Measurements from ENCODE around the gene TP53. TPM values are rescaled to one million over a fixed set of nuclear protein-coding genes. Genes with fewer than 3 reads are reported as not detected.
"Not testable (repeated sequence)": the region's sequence is repeated elsewhere in the genome, so short reads cannot be mapped to it uniquely, and the experiment has no call there.

Gene TP53
- total RNA-seq, 2 donors from 2014 or later: 52.3 to 65.0 TPM

DNA sequence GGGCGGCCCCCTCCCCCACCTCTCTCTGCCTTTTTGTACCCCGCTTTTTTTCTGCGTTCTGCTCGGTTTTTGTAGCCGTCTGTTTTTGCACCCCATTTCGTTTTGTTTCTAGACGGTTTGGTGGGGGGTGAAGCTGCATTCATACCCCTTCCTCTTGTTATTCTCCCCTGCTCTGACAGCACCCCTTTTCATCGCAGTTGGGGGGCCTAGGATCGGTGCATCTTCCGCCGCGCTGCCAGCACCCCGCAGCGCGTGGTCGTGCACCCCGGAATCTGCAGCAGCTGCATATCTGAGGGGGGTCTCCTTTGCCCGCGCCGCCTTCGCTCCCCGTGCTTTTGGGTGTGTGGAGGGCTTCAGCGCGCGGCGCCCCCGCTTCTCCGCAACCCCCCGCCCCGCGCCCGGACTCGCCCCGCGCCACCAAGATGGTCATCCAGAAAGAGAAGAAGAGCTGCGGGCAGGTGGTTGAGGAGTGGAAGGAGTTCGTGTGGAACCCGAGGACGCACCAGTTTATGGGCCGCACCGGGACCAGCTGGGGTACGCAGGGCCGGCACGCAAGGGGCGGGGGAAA, 36.1 kb downstream of the TP53 start:
- under 1% methylated on average over 41 of the region's 45 CpGs for WGBS
- Histone ChIP-seq H3K4me3 (peak overlapping the region; percentile 35 to 42), H3K4me1 (replicated peaks) (no peaks in the 10 kb centered on the region), H3K9me3 (no peaks in the 10 kb centered on the region), H3K27ac (peak overlapping the region in 1 of 2 donors; percentile 13), H3K36me3 (no peaks in the 10 kb centered on the region), H3K27me3 (replicated peaks; ENCODE audit: insufficient read depth) (no peaks in the 10 kb centered on the region)
- DNase-seq (ENCODE audit: low spot score): no peak
- intact Hi-C loops (cut with DNase I): no loop called here
- TF ChIP-seq, protein P1, sequence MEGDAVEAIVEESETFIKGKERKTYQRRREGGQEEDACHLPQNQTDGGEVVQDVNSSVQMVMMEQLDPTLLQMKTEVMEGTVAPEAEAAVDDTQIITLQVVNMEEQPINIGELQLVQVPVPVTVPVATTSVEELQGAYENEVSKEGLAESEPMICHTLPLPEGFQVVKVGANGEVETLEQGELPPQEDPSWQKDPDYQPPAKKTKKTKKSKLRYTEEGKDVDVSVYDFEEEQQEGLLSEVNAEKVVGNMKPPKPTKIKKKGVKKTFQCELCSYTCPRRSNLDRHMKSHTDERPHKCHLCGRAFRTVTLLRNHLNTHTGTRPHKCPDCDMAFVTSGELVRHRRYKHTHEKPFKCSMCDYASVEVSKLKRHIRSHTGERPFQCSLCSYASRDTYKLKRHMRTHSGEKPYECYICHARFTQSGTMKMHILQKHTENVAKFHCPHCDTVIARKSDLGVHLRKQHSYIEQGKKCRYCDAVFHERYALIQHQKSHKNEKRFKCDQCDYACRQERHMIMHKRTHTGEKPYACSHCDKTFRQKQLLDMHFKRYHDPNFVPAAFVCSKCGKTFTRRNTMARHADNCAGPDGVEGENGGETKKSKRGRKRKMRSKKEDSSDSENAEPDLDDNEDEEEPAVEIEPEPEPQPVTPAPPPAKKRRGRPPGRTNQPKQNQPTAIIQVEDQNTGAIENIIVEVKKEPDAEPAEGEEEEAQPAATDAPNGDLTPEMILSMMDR (IDR thresholded peaks at IDR 0.05): no peak
- TF ChIP-seq POLR2AphosphoS5 (IDR thresholded peaks at IDR 0.05) (no peak), POLR2A (IDR thresholded peaks at IDR 0.05) (no peak)

DNA sequence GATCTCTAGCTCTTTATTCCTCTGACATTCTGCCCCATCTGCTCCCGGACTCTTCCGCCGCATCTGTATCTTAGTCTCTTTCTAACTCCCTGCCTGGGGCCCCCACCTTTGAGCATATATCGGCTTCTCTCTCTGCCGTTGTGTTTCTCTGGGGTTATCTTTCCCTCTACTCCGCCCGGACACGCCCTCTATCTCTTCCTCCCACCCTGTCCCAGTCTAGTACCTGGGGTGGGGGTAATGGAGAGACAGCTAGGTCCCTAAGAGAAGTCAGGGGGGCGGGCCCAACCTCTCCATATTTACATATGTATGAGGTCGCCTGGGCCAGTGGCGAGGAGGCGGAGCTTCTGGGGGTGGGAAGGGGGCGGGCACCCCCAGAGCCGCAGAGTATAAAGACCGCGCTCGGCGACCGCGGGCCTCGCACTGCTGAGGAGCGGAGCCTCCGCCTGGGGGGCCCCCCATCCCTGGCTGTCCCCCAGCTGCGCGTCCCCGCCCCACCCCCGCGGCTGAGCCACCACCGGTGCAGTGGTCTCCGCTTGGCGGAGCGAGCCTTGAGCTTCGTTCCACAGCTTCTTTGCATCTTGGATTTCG, 36.7 kb downstream of the TP53 start, which contains the start of gene ATP1B2:
Gene ATP1B2, plus strand, starts transcription at position 418 of the 588 bp plus-strand sequence. CDS start 593 bp downstream, outside the sequence.
- peak; percentile 51 for DNase-seq (ENCODE audit: low spot score)
- 1% methylated on average over 21 of the region's 34 CpGs for WGBS
- intact Hi-C loops (cut with DNase I): no loop called here

DNA sequence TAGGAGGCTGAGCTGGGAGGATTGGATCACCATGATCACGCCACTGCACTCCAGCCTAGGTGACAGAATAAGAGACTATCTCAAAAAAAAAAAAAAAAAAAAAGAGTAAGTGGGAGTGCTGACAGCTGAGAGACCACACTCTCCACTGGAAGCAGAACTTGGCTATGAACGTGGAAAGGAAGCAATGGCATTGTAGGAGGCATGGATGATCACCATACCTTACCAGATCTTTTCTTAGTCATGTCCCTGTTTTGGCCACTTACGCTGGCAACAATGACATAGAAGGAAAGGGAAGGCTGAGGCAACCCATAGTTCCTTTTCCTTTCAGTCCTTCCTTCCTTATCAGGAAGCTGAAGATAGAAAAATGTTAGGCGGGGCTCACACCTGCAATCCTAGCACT, 40.3 kb downstream of the TP53 start:
- Histone ChIP-seq H3K36me3 (no peaks in the 10 kb centered on the region), H3K9me3 (no peaks in the 10 kb centered on the region), H3K27ac (no peak overlapping the region), H3K4me1 (replicated peaks) (no peaks in the 10 kb centered on the region), H3K27me3 (replicated peaks; ENCODE audit: insufficient read depth) (no peaks in the 10 kb centered on the region), H3K4me3 (no peak overlapping the region)
- intact Hi-C loops (cut with DNase I): no loop called here
- no peak for DNase-seq (ENCODE audit: low spot score)
- TF ChIP-seq POLR2AphosphoS5 (IDR thresholded peaks at IDR 0.05): no peak
- TF ChIP-seq, protein P1 (IDR thresholded peaks at IDR 0.05): no peak
- no peak for TF ChIP-seq POLR2A (IDR thresholded peaks at IDR 0.05)
- 79% methylated on average over 4 of the region's 4 CpGs for WGBS

More for the DNA sequence above, 36.7 kb downstream of the TP53 start, which contains the start of gene ATP1B2:
- Histone ChIP-seq H3K36me3 (no peaks in the 10 kb centered on the region), H3K4me1 (replicated peaks) (no peaks in the 10 kb centered on the region), H3K27ac (peak within 1 kb of the TSS in 1 of 2 donors; percentile 13), H3K9me3 (no peaks in the 10 kb centered on the region), H3K27me3 (replicated peaks; ENCODE audit: insufficient read depth) (no peaks in the 10 kb centered on the region), H3K4me3 (peak within 1 kb of the TSS; percentile 35 to 42)
- TF ChIP-seq POLR2A (IDR thresholded peaks at IDR 0.05) (no peak), POLR2AphosphoS5 (IDR thresholded peaks at IDR 0.05) (no peak)
- TF ChIP-seq, protein P1 (IDR thresholded peaks at IDR 0.05): no peak

DNA sequence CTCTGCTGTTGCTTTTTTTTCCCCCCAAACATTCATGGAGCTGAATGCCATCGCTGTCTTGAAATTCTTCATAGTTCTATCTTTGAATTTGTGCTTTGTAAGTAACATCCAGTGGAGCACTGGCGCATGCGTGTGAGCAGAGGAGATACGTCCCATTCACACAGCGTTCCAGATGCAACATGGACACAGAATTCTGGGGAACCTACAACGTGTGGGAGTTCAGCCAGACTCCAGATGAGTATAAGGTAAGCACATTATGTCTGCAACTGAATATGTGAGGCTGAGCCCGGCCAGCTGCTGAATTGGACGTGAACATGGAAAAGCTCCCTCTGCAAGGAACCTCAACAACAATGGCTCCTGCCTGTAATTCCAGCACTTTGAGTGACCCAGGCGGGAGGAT, 40.8 kb downstream of the TP53 start:
- no peaks in the 10 kb centered on the region for H3K36me3 ChIP-seq
- DNase-seq (ENCODE audit: low spot score): no peak
- H3K27me3 ChIP-seq (replicated peaks; ENCODE audit: insufficient read depth): no peaks in the 10 kb centered on the region
- no peaks in the 10 kb centered on the region for H3K9me3 ChIP-seq
- H3K4me3 ChIP-seq: no peak overlapping the region
- 70% methylated on average over 8 of the region's 9 CpGs for WGBS
- intact Hi-C loops (cut with DNase I): no loop called here
- no peaks in the 10 kb centered on the region for H3K4me1 ChIP-seq (replicated peaks)
- TF ChIP-seq POLR2AphosphoS5 (IDR thresholded peaks at IDR 0.05): no peak
- no peak overlapping the region for H3K27ac ChIP-seq

DNA sequence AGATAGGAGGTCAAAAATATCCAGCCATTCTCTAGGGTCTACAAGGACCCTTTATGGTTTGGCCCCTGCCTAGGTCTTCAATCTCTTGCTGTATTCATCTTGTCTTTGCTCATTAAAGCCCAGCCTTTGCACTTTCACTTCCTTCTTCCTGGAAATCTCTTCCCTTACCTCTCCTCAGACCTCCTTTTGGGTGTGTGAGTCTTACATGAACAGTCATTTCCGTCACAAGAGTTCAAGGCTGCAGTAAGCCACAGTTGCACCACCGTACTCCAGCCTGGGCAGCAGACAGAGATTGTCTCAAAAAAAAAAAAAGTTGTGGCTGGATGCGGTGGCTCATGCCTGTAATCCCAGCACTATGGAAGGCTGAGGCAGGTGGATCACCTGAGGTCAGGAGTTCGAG, 42.5 kb downstream of the TP53 start:
- no peak for DNase-seq (ENCODE audit: low spot score)
- Histone ChIP-seq H3K27me3 (replicated peaks; ENCODE audit: insufficient read depth) (no peaks in the 10 kb centered on the region), H3K9me3 (no peaks in the 10 kb centered on the region), H3K27ac (no peak overlapping the region), H3K36me3 (no peaks in the 10 kb centered on the region), H3K4me3 (no peak overlapping the region), H3K4me1 (replicated peaks) (no peaks in the 10 kb centered on the region)
- TF ChIP-seq, protein P1 (IDR thresholded peaks at IDR 0.05): no peak
- TF ChIP-seq POLR2AphosphoS5 (IDR thresholded peaks at IDR 0.05) (no peak), POLR2A (IDR thresholded peaks at IDR 0.05) (no peak)
- WGBS: 97% methylated on average over 4 of the region's 4 CpGs
- intact Hi-C loops (cut with DNase I): no loop called here

DNA sequence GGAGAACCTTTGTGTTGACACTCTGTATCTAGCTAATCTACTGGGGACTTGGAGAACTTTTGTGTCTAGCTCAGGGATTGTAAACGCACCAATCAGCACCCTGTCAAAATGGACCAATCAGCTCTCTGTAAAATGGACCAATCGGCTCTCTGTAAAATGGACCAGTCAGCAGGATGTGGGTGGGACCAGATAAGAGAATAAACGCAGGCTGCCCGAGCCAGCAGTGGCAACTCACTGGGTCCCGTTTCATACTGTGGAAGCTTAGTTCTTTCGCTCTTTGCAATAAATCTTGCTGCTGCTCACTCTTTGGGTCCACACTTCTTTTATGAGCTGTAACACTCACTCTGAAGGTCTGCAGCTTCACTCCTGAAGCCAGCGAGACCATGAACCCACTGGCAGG, 45.7 kb downstream of the TP53 start:
- H3K9me3 ChIP-seq; H3K4me3 ChIP-seq; DNase-seq (ENCODE audit: low spot score); intact Hi-C loops (cut with DNase I); H3K27ac ChIP-seq; H3K27me3 ChIP-seq (replicated peaks; ENCODE audit: insufficient read depth); H3K4me1 ChIP-seq (replicated peaks); H3K36me3 ChIP-seq: not testable (repeated sequence)
- WGBS: 45% methylated on average over 7 of the region's 7 CpGs
